Endothelial cell of umbilical vein (primary cell): ENCODE measurements around the gene KRTAP4-3.

ENCODE experiments used
- EZH2 ChIP-seq: IDR thresholded peaks from 2 replicates; pipeline ENCODE4 v1.6.1; 2012; ENCODE audit warnings: borderline replicate concordance, low read depth, mild to moderate bottlenecking, moderate library complexity, low read length, inconsistent platforms; ENCODE audit not compliant: severe bottlenecking
- GATA2 ChIP-seq: IDR thresholded peaks from 2 replicates; pipeline ENCODE4 v1.7.0; 2011; ENCODE audit warnings: low read depth, mild to moderate bottlenecking, moderate library complexity, mixed read lengths, low read length; ENCODE audit not compliant: insufficient read length, insufficient read depth
- POLR2A ChIP-seq: IDR thresholded peaks from 2 replicates; pipeline ENCODE4 v1.6.1; 2012; ENCODE audit warnings: low read depth, mild to moderate bottlenecking, control low read depth, low read length
- TF ChIP-seq, protein P1 (sequence below), 2 donors: IDR thresholded peaks; 1 replicate in 1 of 2; 2 replicates in 1 of 2; pipeline ENCODE4 v1.5.1; 2011; ENCODE audit warnings: low read length in 2 of 2, mild to moderate bottlenecking in 2 of 2, moderate library complexity in 2 of 2, control low read depth in 1 of 2, inconsistent platforms in 1 of 2, low read depth in 1 of 2; ENCODE audit not compliant: insufficient read depth in 1 of 2; ENCODE audit errors: extremely low read depth in 1 of 2
- TF ChIP-seq, protein P2 (sequence below): IDR thresholded peaks from 2 replicates; pipeline ENCODE4 v1.6.1; 2011; ENCODE audit not compliant: insufficient read depth, insufficient read length

DNA sequence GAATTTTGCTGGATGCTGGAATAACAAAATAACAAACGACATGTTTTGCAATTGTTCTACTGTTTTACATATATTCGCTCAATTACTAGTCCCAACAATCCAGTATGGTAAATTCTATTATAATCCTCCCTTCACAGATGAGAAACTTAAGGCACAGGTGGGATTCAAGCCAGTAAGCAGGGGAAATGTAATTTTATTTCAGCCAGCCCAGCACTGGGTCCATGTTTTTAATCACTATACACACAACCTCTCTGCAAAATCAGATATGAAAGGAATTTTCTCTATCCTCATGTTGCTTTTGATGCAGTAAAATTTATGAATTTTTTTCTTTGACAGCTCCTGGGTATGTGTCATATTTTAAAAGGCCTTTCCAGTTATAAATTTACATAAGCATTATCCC lies 22.8 kb downstream of the KRTAP4-3 start:
- TF ChIP-seq, protein P1, sequence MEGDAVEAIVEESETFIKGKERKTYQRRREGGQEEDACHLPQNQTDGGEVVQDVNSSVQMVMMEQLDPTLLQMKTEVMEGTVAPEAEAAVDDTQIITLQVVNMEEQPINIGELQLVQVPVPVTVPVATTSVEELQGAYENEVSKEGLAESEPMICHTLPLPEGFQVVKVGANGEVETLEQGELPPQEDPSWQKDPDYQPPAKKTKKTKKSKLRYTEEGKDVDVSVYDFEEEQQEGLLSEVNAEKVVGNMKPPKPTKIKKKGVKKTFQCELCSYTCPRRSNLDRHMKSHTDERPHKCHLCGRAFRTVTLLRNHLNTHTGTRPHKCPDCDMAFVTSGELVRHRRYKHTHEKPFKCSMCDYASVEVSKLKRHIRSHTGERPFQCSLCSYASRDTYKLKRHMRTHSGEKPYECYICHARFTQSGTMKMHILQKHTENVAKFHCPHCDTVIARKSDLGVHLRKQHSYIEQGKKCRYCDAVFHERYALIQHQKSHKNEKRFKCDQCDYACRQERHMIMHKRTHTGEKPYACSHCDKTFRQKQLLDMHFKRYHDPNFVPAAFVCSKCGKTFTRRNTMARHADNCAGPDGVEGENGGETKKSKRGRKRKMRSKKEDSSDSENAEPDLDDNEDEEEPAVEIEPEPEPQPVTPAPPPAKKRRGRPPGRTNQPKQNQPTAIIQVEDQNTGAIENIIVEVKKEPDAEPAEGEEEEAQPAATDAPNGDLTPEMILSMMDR (IDR thresholded peaks at IDR 0.05; ENCODE audit: extremely low read depth in 1 of 2, insufficient read depth in 1 of 2, low read depth in 1 of 2, low read length in 2 of 2), result no peak
- TF ChIP-seq POLR2A (no peak), GATA2 (no peak), EZH2 (no peak)
- TF ChIP-seq, protein P2, sequence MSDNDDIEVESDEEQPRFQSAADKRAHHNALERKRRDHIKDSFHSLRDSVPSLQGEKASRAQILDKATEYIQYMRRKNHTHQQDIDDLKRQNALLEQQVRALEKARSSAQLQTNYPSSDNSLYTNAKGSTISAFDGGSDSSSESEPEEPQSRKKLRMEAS, result no peak
